Peyer's patch (tissue), 4 donors: ENCODE results near the gene LARP4B.

Source experiments
- CTCF ChIP-seq, 6 experiments: fragments of 450-650 bp in 4 of 6; fragments of 200-600 bp in 2 of 6; sonication (generic) in 1 of 6; IDR thresholded peaks; one replicate each; pipeline ENCODE4 v1.5.1; 2017 to 2019; ENCODE audit warnings: antibody characterized with exemption in 6 of 6, mild to moderate bottlenecking in 3 of 6, moderate library complexity in 1 of 6
- POLR2A ChIP-seq, 2 donors: fragments of 450-650 bp; IDR thresholded peaks; one replicate each; pipeline ENCODE4 v1.5.1; 2017; ENCODE audit warnings: antibody characterized with exemption in 2 of 2, mild to moderate bottlenecking in 2 of 2, moderate library complexity in 2 of 2

- no peak for TF ChIP-seq CTCF (IDR thresholded peaks at IDR 0.05)
- no peak for TF ChIP-seq POLR2A (IDR thresholded peaks at IDR 0.05)
These were observed 33.5 kb upstream of the LARP4B start for GRCh38 chr10:964988-965417.
